NCI-H2107 (cell line): ENCODE results near the gene PRRT3.
"Not testable (repeated sequence)": the region's sequence is repeated elsewhere in the genome, so short reads cannot be mapped to it uniquely, and the experiment has no call there.

Experiments
- DNase-seq: peaks from one replicate; lab custom pipeline; 2025; lab: John Stamatoyannopoulos, UW

The PRRT3 gene

DNA sequence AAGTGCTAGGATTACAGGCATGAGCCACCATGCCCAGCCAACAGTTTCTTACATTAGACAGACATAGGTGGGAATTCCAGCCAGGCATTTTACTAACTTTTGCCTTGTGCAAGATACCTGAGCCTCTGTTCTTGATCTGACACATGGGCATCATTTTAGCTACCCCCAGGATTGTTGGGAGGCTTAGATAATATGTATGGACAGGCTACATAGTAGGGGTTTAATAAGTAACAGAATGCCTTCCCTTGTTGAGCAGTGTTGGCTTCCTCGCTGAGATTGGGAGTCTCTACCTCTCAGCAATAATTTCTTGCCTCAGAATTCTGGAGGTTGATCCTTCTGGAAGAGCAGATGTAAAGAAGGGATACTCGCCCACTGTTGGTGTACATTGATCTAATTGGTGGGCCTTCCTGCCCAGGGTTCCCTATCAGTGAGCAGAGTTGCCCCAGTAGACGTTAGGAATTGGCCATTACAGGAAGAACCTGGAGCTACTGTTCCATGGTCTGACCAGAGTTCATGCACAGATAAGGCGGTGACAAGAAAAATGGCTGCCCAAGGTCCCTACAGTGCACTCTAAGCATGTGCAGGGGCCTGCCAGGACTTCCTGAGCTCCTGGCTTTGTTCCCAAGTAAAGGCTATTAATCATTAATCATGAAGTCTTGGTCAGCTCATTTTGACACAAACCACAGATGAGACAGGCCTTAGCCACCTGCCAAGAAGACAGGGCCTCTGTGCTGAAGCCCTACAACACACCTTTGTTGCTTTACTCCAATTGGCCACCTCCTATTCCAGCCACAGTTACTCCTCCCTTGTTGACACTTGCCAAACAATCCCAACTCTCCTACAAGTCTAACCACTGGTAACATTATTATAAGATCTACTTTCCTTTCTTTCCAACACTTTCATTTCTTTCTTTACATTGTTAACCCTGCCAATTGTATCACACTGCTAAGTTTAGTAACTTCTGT is 54.5 kb downstream of the PRRT3 start:
- DNase-seq, result no peak

DNA sequence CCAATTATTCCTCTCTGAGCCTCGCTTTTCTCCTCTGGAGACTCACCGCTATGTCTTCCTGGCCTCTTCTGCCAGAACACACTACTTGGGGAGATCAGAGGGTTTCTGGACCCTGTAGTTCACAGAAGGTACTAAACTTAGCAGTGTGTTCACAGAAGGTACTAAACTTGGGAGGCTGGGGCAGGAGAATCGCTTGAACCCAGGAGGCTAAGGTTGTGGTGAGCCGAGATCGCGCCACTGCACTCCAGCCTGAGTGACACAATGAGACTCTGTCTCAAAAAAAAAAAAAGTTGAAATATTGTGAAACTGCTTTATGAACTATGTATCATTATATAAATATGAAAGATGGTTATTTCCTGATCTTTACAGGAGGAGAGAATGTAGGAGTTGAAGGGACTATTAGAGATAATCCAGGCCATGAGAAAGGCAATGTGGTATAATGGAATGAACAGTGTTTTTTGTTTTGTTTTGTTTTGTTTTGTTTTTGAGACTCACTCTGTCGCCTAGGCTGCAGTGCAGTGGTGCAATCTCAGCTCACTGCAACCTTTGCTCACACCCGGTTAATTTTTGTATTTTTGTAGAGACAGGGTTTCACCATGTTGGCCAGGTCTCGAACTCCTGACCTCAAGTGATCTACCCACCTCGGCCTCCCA is 55.3 kb downstream of the PRRT3 start:
- DNase-seq, result not testable (repeated sequence)

DNA sequence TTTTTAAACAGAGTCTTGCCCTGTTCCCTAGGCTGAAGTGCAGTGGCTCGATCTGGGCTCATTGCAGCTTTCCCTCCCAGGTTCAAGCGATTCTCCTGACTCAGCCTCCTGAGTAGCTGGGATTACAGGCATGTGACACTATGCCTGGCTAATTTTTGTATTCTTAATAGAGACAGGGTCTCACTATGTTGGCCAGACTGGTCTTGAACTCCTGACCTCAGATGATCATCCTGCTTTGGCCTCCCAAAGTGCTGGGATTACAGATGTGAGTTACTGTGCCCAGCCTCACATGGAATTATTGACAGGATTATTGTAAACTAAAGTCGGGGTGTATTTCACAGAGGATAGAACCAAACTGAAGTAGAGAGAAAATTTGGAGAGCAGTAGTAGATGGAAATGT is 56.5 kb downstream of the PRRT3 start:
- not testable (repeated sequence) for DNase-seq
